Stimulated activated CD4-positive, alpha-beta T cell treated with anti-CD3 and anti-CD28 coated beads, Interleukin-2, amount 100 ng/mL, for 4 hours (primary cell): ENCODE data around the gene PLVAP.

Experiments
- DNase-seq: peaks from one replicate; pipeline ENCODE4 v3.0.0-alpha.2; 2020; ENCODE audit warnings: low read depth

PLVAP gene

GRCh38 chr19:17357078-17357666, 20.0 kb downstream of the PLVAP start:
- no peak for DNase-seq

GRCh38 chr19:17353386-17353785, 23.8 kb downstream of the PLVAP start:
- DNase-seq = no peak

GRCh38 chr19:17352608-17353280, 24.4 kb downstream of the PLVAP start:
- DNase-seq = no peak

GRCh38 chr19:17351815-17352435, 25.2 kb downstream of the PLVAP start:
- no peak for DNase-seq

- DNase-seq = no peak
These were observed 28.4 kb downstream of the PLVAP start for GRCh38 chr19:17348700-17349099.

GRCh38 chr19:17347877-17348276, 29.3 kb downstream of the PLVAP start:
- DNase-seq = no peak

- DNase-seq = no peak
These were observed 29.8 kb downstream of the PLVAP start for GRCh38 chr19:17347361-17347760.

- DNase-seq = peak; percentile 60
These were observed 31.0 kb downstream of the PLVAP start for GRCh38 chr19:17346109-17346671.

- DNase-seq = no peak
These were observed 35.3 kb downstream of the PLVAP start for GRCh38 chr19:17341845-17342244.

- DNase-seq = no peak
These were observed 35.8 kb downstream of the PLVAP start for GRCh38 chr19:17341386-17341785.

- no peak for DNase-seq
These were observed 36.2 kb downstream of the PLVAP start for GRCh38 chr19:17340871-17341357.

GRCh38 chr19:17340302-17340870, 36.8 kb downstream of the PLVAP start:
- DNase-seq = no peak

- no peak for DNase-seq
These were observed 37.9 kb downstream of the PLVAP start for GRCh38 chr19:17339088-17339741.

GRCh38 chr19:17338433-17339078, 38.6 kb downstream of the PLVAP start:
- no peak for DNase-seq

- no peak for DNase-seq
These were observed 39.3 kb downstream of the PLVAP start for GRCh38 chr19:17337675-17338432.

- peak; percentile 95 for DNase-seq
These were observed 40.1 kb downstream of the PLVAP start, which contains the start of gene GTPBP3 for GRCh38 chr19:17336872-17337674. Gene GTPBP3 (plus strand): TSS chr19:17337553. CDS start chr19:17337612, 59 bp downstream.

- DNase-seq = no peak
These were observed 41.6 kb downstream of the PLVAP start for GRCh38 chr19:17335575-17335974.

- peak; percentile 92 for DNase-seq
These were observed 42.4 kb downstream of the PLVAP start, which contains the start of gene ANO8 for GRCh38 chr19:17334414-17335409. Gene ANO8 (minus strand): TSS chr19:17334855. CDS start chr19:17334670, 185 bp downstream.
